IPS-NIHi7 (cell line): Measurements from ENCODE around the gene FOXL1.

Source experiments
- DNase-seq: peaks from one replicate; pipeline ENCODE4 v3.0.0; 2012; ENCODE audit warnings: mixed read lengths; ENCODE audit errors: extremely low spot score

FOXL1 gene

DNA sequence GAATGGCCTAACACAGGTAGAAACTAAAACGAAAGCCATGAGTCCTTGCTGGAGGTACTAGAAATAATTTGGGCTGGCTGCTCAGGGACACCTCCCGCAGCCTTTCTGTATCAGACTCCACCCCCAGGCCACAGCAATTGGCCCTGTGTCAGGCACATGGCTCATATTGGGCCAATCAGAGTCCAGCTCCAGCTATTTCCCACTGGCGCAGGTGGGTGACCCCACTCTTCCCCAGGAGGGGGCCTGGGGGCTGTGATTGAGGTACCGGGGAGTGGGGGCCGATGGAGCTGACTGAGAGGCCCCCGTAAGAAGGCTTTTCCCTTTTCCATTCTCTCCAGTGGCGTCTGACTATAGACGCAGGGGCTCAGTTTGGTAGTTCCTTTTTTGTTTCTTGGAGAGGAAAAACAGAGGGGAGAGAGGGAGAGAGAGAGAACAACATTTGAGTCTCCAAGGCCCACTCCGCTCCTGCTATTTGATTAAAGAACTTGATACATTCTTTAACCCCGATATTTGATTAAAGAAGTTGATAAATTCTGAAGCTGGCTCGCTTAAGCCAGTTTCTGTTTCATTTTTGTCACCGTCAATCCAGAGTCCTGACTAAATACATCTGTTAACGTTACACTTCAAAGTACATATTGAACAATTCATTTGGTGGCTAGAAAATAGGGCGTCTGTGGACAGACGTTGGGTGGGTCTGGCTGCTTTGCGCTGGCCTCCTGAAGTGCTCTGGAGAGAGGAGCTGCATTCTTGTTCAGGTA, 26.3 kb downstream of the FOXL1 start:
- no peak for DNase-seq

DNA sequence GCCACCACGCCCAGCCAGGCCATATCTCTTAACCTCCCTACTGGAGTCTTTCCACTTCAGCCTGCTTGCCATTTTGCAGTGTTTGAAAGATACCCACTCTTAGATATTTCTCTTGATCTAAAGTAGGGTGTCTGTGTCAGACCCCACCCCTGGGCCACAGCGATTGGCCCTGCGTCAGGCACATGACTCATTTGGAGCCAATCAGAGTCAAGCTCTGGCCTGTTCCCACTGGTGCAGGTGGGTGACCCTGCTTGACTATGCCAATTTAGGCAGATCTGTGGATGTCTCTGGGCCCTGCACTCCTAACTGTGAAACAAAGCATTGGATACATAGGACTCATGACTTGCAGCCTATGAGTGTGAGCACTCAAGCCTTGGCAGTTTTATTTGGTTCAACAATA, 27.6 kb downstream of the FOXL1 start:
- DNase-seq = no peak

DNA sequence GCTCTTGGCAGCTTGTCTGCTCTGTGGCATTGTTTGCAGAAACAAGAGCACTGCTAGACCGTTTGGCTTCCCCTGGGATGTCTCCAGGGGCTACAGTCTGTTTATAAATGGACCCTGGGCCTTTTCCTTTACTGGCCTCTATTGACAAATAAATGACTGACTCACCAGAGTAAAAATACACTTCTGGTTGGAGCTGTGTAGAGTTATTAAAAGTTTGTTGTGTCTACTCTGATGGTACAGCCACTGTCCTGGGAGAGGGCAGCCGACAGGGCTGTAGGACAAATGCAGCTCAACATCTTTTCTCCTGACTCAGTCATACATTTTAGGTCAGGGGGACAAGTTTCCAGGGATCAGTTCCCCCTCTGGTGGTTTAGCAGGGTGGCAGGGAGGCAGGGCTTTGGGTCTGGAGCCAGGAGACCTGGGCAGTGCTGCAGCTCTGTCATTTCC, 30.0 kb downstream of the FOXL1 start:
- no peak for DNase-seq

DNA sequence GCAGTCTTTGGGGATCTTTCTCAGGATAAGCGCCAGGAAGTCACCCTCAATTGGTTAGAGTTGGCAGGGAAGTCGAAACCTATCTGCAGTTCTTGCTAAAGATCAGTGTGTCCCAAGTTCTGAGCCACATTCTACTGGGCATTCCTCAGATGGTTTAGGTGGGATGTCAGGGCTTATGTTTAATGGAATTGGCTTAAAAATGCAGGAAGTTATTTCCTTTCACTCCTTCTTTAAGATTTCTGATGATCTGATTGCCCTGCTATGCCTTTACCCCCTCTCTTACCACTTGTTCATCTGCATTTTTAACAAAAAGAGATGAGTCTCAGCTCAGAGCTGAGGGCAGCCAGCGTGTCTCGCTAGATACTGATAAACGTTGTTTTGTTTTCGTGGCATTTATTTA, 30.8 kb downstream of the FOXL1 start:
- DNase-seq = no peak

DNA sequence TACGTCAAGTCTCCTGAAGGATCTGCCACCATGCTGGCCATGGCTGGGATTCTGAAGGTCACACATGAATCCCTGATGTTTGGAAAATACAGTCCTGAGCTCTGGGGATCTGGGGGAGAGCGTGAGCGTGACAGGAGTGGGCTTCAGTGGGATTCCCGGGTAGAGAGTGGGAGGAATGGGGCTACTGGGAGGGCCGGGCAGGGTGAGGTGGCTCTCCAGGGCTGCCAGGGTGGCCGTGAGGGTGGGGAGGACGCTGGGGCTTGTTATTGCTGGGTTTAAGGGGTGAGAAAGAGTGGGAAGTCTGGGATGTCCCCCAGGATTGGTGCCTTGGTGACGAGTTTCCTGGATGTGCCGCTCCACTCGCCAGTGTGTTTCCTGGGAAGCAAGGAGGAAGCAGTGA, 31.3 kb downstream of the FOXL1 start:
- no peak for DNase-seq

DNA sequence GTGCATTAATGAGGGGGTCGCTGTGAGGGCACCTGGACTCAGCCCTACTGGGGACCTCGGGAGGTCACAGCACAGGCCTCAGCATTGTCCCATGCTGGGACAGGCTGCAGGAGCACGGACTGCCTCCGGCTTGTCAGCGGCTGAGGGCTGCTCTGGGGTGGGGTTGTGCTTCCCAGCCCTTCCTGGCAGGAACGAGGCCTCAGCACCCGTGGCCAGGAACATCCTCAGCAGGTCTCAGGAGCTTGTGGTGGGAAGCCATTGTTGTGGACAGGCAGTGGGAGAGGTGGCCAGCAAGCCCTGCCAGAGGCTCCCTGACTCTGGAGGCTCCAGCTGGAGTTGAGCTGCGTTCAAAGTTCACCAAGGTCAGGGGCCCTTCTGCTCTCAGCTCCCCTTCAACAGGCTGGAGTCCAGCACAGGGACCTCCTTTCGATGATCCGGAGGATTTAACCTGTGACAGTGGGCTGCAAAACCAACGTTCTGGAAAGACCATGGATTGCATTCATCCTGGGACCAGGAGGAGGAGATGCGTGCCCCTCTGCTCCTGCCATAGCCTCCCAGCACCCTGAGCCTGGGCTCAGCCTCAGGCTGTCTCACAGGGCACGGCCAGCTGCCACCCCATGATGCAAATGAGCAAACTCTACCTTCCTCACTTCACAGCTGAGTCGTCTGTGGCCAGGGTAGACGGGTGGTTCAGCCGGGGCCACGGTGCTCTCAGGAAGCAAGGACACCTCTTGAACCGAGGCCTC, 32.6 kb downstream of the FOXL1 start:
- DNase-seq = no peak

DNA sequence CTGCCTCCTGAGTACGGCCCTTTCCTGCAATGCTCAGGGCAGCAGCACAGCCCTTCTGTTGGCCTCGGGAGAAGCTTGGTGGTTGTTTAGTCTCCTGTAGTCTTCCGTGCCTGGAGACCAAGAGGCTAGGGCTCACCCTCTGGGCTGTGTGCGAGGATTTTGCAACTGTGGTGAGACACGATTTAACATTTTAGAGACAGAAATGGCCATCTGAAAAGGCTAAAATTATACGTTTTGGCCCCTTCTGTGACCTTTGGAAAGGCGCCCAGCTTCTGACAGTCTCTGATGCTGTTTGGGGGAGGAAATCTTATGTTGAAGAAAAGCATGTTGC, 33.1 kb downstream of the FOXL1 start:
- DNase-seq = no peak

DNA sequence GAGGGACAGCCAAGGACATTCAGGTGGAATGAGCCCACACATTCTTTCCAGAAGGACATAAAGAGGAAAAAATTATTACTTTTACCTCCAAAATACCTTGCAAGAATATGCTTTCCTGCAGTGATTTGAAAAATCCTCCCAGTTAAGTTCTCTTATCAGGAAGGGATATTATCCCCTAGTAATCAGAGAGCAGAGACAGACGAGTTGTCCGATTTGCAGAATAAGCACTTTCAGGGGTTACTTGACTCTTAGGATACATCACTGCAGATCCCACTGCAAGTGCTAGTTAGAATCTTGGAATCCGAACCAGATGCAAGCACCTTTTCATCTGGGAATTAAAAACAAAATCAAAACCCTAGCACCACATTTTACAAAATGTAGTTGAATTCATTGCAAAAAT, 33.6 kb downstream of the FOXL1 start:
- no peak for DNase-seq

DNA sequence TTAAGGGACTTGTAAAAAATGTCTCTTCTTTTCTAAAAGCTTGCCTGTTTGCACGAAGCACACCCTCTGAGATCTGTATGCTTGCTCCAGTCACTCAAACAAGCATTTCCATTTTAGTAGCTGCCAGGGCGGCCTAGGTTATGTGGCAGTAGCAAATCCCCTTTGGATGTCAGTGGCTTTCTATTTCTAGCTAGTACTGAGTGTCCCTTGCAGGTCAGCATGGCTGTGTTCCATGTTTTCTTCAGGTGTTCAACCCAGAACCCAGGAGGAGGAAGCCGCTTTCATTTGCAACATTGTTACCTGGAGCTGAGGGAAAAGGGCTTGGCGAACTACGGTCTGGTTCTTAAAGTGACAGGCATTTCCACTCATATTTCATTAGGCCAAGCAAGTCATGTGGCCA, 36.4 kb downstream of the FOXL1 start:
- DNase-seq = no peak

DNA sequence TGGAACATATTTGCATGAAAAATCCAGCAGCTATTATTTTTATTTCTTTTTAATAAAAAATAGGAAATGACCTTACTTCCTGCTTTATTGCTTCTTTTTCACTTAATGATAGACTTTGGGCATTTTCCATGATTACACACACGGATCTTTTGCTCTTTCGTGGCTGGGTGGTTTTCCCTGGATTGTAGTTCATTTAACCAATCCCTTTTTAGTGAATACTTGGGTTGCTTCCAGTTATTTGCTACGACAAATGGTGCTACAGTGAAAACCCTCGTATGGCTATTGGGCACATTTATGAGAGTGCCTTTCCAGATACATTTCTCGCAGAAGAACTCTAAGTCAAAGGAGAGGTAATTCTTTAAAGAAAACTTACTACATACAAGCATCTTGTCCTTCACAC, 38.6 kb downstream of the FOXL1 start:
- no peak for DNase-seq

DNA sequence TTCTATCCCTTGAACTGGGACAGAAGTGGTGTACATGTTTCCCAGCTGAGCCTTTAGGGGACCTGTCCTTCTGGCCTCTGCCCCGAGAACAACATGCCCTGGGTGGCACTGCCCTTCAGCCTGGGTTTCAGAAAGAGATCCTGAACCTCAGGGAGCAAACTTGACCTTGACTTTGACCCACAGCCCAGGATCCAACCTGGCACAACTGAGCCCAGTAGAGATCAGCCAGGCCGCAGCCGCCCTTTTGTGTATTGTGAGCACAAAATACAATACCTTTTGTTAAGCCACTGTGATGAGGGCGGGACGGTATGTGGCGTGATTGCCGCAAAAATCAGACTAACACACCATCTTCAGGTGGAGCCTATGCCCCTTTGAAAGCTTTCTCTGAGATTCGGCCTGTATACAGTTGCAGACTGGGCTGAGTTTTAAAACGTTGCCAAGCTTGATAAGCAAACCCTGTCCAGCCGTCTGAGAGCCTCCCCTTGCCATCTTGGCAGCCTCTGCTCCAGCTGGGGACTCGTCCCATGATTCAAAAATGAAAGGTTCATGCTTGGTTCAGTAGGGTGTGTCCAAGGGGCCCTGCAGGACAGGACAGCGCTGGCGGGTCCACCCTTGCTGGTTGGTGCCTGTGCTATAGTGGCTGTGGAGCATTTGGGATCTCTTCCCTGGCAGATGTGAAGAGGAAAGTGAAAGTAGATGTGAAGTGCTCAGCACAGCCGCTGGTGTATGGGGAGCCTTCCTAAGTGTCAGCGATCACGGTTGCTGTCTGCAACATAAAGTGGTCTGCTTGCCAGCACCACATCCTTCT, 40.3 kb downstream of the FOXL1 start:
- DNase-seq = no peak

DNA sequence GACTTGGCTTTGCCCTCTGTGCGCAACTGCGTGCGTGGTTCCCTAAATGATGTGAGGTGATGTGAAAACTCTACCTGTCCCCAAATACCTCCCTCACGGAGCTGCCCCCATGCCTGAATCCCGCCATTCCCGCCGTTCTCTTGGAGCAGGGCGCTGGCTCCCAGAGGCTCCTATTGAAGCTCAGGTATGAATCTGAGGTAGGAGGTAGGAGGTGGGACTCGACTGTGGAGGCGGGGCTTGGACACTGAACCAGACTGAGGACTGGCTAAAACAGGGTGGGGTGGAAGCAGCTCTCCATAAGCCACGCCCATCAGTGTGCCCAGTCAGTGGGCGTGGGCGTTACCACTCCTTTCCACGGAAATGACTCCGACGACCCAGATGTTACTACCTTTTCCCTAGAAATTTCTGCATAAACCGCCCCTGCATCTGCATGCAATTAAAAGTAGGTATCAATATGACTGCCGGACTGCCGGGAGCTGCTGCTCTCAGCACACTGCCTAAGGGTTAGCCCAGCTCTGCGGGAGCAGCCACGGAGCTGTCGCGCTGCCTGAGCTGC, 41.0 kb downstream of the FOXL1 start:
- peak; percentile 63 for DNase-seq

DNA sequence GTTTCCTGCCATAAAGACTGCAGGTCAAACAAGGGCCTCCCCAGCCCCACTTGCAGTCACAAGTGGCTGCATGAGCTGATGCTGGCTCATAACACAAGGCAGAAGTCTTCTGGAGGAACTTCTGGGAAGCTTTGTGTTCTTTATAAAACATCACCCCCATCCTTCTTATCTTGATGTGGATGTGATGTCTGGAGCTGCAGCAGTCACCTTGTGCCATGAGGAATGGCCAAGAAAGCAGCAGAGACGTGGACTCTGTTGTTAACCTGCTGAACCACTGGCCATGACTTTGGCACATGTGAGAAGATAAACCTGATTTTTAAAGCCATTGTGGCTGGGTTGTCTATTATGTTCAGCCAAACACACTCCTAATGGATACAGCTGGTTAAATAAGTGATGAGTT, 41.8 kb downstream of the FOXL1 start:
- no peak for DNase-seq

DNA sequence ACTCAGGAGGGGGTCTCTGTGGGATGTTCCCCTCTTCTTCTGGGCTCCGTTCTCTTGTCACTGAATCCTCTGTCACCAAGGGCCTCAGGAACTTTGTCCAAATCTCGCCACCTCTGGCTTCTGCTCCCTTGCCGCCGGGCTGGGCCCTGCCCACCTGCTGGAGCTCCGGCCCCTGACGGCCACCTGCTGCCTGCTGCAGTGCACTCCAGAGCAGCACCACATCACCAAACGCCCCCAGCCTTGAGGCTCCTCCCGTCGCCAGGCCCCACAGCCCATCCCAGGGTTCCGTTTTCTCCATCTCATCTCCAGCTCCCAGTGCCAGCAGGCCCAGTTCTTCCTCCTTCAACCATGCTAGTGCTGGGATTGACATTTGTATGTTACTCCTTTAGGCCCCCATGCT, 43.6 kb downstream of the FOXL1 start:
- DNase-seq = no peak

DNA sequence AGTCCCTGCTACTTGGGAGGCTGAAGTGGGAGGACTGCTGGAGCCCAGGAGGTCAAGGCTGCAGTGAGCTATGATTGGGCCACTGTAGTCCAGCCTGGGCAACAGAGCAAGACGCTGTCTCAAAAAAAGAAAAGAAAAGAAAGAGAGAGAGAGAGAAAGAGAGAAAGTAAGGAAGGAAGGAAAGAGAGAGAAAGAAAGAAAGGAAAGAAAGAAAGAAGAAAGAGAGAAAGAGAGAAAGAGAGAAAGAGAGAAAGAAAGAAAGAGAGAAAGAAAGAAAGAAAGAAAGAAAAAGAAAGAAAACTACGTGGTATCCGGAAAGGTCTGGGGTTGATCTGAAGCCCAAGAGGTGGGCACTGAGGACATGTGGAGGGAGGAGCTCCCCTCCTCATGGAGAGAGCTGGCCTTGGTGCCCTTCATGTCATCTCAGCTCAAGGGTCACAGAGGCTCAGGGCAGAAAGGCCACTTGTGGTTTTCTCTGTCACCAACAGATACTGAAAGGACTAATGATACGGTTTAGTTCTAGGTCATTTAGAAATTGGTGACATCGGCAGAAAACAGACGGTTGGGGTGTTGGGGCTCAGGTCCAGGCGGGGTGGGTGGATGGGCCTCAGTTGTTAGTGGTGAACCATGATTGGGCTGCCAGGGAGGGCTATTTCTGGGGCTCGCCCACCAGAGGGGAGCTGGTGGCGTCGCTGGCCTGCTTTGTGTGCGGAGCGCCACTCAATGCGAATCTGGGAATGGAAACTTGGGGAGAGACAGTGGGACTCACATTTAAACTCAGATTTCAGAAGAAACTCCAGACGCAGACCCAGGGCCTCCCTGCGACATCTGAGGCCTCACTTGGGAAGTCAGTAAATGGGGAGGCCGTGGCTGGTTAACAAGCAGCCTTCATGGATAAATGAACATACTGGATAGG, 44.6 kb downstream of the FOXL1 start:
- DNase-seq = no peak

DNA sequence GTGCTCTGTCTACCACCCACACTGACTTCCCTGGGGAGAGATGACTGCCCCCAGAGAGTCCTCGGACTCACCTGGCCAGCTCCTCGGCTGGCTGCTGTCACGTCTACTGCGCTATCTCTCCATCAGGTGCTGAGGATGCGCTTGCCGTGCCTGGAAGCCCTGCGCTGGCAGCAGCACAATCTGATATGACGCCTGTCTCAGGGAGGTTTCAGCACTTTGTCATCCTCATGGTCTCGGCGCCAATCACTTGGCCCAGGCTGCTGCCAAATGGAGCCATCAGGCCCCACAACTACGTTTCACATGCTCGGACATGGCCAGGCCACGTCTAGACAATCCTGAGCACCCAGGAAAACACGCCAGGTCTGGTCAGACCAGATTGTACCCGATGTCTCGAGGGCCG, 46.7 kb downstream of the FOXL1 start:
- DNase-seq = no peak

DNA sequence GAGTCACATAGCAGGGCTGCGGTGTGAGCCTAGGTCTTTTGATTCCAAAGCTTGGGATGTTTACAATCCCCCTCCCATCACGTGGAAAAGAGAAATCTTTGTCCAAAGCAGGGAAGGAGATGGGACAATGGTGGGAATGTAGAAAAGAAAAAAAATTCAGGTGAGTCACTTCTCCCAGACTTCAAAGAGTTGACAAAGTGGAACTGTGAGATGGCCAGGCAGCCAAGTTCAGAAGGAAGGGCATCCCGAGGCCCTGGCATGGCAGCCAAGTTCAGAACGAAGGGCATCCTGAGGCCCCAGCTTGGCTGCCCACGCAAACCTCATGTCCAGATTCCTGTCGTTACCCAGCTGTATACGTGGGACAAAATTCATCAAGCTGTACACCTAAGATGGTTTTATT, 47.5 kb downstream of the FOXL1 start:
- no peak for DNase-seq

DNA sequence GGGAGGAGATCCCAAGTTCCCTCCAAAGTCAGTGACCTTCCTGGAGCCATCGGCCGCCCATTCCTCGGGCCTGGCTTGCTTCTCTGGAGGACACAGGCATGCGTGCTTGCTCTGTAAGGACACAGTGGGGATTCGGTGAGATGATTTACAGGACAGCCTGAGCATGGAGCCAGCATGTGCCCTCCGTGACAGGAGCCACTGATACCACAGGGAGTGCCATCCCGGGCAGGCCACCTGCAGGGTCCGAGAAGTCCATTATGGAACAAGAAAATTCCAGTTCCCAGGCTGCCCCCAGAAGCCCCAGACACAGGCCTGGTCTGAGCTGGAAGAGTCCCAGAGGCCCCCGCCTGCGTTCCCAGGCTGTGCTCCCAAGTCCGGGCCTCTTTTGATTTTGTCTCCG, 47.9 kb downstream of the FOXL1 start:
- DNase-seq = no peak

DNA sequence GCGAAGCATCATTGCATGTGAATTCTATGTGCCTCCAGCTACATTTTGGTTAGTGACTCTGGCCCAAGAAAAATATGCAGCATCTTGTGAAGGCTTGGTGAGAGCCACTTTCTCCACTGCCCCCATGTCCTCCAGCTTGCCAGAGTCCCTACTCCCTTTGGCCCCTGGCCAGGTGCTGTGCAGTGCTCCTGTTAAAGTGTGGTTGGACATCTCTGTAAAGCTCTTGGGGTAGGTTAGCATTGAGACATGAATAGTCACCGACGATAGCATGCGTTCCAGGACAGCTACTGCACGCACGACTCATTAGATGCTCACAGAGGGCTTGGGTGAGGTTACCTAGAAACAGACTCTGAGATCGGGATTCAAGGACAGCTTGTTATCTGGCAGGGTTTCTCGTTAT, 48.6 kb downstream of the FOXL1 start:
- DNase-seq = no peak

DNA sequence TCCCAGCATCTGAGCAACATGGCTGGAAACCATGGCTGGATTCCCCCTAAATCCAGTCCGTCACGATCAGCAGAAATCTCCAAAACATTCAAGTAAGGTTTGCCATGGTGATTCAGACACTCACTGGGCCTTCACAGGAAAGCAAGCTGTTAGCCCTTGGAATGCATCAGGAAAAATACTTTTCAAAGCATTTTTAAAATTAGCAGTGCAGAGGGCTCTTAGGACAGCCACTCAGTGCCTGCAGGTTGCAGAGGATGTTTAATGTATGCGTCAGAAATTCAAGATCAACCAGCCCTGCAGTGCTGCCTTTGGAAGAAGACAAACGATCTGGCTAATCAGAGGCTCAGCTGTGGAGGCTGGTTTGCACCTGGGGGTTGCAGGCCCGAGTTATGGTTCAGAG, 50.3 kb downstream of the FOXL1 start:
- DNase-seq = no peak

DNA sequence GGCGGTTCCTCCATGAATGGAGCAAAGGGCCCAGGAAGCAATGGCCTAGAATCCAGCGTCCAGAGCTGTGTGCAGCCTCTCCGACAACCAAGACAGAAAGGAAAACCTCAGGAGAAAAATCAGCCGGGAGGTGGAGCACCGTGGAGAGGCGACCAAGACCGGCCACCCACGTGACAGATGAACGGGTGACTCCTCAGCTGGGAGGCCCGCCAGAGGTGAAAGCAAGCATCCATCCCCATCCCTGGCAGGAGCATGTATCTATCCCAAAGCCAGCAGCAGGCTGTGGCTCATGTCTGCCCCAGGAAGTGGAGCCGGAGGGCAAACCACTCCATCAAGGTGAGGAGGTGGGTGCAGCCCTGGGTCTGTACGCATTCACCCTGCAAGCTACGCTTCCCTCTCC, 52.1 kb downstream of the FOXL1 start:
- no peak for DNase-seq
